GM12878 (cell line): ENCODE measurements around the gene XNDC1N. TPM values are rescaled to one million over a fixed set of nuclear protein-coding genes. Genes with fewer than 3 reads are reported as not detected.

Source experiments
- FOXM1 ChIP-seq: IDR thresholded peaks from 2 replicates; pipeline ENCODE4 v1.6.1; 2012; ENCODE audit warnings: low read depth, mild to moderate bottlenecking, inconsistent platforms, low read length, moderate library complexity
- REST ChIP-seq: IDR thresholded peaks from 2 replicates; pipeline ENCODE4 v1.6.1; 2012; ENCODE audit warnings: mild to moderate bottlenecking, low read depth, low read length
- RUNX3 ChIP-seq: IDR thresholded peaks from 2 replicates; pipeline ENCODE4 v1.6.1; 2012; ENCODE audit warnings: low read length, inconsistent platforms
- SP1 ChIP-seq: IDR thresholded peaks from one replicate; pipeline ENCODE4 v1.6.1; 2011; ENCODE audit warnings: low read depth, low read length
- ZBTB11 ChIP-seq: fragments of 450-650 bp; formaldehyde crosslinking; IDR thresholded peaks from 2 replicates; pipeline ENCODE4 v1.5.0; 2022; ENCODE audit warnings: mild to moderate bottlenecking, missing genetic modification characterization
- ZNF217 ChIP-seq: fragments of 450-650 bp; IDR thresholded peaks from 2 replicates; pipeline ENCODE4 v1.6.1; 2017; ENCODE audit warnings: antibody characterized with exemption, mild to moderate bottlenecking
- polyA plus RNA-seq, 11 experiments: library from polyadenylated mRNA; depleted of rRNA in 4 of 11; unstranded in 6 of 11; stranded (reverse) in 5 of 11; fragments of >200 nt; fragmentation: Nextera tagmentation in 4 of 11; fragmentation: Illumina TruSeq in 1 of 11; extraction: Ambion mirVana in 4 of 11; extraction: Trizol in 1 of 11; gene quantifications; 1 replicate in 1 of 11; 2 replicates in 10 of 11; pipeline versions ENCODE4 v1.2.1 to v1.2.3, GENCODE V29; 2011 to 2016; ENCODE audit warnings: inconsistent platforms in 2 of 11, missing spikeins in 2 of 11, low read depth in 1 of 11
- total RNA-seq, 4 experiments: library from RNA; depleted of rRNA in 3 of 4; stranded (reverse); fragments of >200 nt in 3 of 4; fragmentation: Illumina TruSeq in 1 of 4; extraction: Trizol in 1 of 4; gene quantifications; 2 replicates each; pipeline versions ENCODE4 v1.2.1 to v1.2.3, GENCODE V29; 2013 to 2021

The XNDC1N gene
- total and polyA plus RNA-seq, 10 of the 15 experiments (the other 5 are each of a cell fraction or from before 2014, with no cell fraction given): 5.7 to 13.7 (median 9.8) TPM

DNA sequence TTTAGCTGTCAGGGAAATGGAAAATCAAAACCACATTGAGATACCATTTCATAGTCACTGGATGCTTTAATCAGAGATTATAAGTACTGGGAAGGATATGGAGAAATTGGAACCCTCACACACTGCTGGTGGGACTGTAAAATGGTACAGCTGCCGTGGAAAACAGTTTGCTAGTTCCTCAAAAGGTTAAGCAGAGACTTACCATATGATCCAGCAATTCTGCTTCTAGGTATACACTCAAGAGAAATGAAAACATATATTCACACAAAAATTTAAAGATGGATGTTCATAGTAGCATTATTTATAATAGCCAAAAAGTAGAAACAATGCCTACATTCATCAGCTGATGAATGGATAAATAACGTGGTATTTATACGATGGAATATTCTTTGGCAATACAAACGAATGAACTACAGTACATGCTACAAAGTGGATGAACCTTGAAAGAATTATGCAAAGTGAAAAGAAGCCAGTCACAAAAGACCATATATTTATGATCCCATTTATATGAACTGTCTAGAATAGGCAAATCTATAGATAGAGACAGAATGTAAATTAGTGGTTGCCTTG lies 23.4 kb upstream of the XNDC1N start (continued):
- TF ChIP-seq REST (no peak), ZNF217 (no peak), RUNX3 (no peak), SP1 (no peak), FOXM1 (no peak), ZBTB11 (no peak)
